Measurements from ENCODE around the gene GNAI3.

The GNAI3 gene

DNA sequence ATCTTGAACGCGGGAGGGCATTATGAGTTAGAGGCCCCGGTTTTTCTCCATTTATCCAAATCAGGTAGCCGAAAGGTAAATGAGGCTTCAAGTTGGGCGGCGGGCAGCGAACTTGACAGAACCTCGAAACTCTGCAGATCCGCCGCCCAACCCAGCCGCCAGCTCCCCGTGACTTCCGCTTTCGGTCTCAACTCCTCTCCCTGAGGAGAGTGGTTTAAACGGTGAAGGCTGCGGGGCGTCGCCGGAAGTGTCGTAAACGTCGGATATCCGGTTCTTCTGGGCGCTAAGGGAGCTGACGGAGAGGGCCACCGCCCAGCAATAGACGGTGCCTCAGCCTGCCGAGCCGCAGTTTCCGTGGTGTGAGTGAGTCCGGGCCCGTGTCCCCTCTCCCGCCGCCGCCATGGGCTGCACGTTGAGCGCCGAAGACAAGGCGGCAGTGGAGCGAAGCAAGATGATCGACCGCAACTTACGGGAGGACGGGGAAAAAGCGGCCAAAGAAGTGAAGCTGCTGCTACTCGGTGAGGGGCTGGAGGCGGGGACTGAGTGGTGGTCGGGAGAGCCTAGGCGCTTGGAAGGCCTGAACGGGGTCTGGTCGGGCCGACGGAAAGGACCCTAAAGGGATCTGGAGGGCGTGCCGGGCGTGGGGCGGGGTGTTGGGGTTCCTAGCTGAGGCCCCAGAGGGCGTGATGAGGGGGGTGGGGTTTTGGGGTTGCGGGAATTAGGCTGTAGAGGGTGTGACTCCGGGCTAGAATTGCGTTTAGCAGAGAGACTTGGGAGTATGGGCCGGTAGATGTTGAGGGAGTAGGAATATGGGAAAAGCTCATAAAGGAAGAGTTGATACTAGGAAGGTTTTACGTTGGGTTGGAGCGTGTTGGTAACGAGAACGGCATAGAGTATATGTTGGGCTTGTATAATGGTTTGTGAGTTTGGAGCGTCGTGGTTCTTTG, at the start of gene GNAI3:
Gene GNAI3 (plus strand): TSS at position 295 of the 947 bp plus-strand sequence. CDS start 106 bp downstream, at position 401.
- peak; percentile 92 for DNase-seq

DNA sequence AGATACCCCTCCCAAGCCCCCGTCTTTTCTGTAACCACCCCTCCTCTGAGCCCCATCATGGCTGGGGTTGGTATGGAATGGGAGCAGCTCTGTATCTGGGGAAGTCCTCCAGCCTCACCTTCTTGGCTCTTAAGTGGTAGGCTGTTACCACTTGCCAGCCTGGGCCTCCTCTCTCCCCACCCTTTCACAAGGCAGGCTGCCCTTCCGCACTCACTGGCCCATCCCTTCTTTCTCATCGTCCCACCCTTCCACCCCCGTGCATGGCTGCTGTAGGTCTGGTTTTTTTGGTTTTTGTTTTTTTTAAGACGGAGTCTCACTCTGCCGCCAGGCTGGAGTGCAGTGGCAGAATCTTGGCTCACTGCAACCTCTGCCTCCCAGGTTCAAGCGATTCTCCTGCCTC, 49.3 kb upstream of the GNAI3 start:
- DNase-seq = no peak

GRCh38 chr1:109499661-109500536, 48.5 kb upstream of the GNAI3 start:
- DNase-seq = peak; percentile 34

- no peak for DNase-seq
These were observed 47.5 kb upstream of the GNAI3 start for GRCh38 chr1:109500941-109501381.

DNA sequence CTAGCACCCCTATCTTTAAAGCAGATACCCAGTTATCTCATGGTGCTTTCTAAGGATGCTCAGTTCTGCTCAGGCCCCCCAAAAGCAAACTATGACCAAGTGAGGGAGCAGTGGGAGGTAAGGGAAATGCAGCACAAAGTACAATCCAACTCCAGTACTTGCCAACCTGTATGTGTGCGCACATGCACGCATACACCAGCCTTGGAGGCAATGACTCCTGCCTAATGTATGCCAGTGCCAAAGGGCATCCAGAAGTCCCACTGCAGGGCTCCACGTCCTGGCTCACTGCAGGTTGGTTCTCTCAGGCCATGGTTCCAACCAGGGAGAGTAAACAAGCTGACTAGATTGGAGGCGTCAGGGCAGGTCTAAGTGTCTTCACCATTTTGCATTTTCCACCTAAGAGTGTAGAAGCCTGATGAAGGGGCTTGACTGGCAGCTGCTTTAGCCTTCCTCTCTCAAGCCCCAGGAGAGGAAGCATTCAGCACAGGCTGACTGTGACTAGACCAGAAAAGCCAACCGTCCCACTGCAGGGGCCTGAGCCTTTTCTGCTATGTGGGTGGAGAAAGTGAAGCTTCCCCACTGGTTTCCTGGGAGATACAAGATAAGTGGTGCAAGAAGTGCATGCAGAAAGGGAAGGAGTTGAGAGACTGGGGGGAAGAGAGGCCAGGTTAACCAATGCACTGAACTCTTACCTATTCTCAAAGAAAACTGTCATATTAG, 46.6 kb upstream of the GNAI3 start:
- no peak for DNase-seq

GRCh38 chr1:109502364-109502851, 46.0 kb upstream of the GNAI3 start:
- DNase-seq = no peak

- no peak for DNase-seq
These were observed 44.5 kb upstream of the GNAI3 start for GRCh38 chr1:109503935-109504334.

DNA sequence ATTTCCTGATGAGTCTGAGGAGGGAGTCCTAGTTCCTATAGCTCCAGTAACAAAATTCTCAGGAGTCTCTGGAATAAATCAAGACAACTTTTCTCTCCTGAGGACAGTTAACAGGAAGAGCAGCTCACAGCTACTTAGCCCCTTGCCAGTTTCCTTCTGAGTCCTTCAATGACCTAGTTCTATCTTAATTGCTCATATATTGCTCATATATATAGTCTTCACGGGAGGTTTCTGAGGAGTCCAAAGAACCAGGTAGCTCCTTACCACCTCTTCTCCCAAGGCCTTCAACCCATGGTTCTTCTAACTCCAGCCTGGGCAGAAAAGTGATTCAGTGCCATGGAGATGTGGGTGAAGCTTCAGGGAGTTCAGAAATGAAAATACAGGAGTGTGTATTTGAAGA, 43.4 kb upstream of the GNAI3 start:
- DNase-seq = no peak

DNA sequence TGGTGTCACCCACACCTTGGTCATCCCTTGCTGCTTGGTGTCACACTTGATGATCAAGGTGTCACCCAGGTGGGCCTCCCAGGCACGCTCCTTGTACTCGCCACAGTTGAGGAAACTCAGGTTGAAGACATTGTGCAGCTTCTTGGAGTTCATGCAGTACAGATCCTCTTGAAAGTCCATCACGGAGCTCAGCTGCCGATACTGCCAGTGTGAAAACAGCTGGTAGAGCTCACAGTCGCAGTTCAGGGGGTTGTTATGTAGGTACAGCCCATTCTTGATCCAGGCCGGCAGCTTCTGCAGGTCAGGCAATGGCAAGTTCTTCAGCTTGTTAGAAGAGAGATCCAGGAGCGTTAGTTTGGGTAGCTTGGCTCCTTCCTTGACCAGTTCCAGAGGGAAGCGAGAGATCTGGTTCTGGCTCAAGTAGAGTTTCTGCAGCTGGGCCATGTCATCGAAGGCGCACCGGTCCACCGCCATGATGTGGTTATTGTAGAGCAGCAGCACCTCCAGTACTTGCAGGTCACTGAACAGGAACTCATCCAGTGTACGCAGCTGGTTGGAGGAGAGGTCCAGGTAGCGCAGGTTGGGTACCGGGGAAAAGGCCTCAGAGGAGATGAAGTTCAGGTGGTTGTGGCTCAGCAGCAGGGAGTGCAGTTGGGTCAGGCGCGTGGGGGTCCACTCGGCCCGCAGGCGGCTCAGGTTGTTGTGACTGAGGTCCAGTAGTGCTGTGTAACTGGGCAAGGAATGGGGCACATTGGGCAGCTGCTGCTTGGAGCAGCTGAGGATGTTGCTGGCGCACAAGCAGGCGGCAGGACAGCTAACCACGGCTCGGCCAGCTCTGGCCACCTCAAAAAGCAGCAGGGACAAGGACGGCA, 40.2 kb upstream of the GNAI3 start:
- DNase-seq = no peak

DNA sequence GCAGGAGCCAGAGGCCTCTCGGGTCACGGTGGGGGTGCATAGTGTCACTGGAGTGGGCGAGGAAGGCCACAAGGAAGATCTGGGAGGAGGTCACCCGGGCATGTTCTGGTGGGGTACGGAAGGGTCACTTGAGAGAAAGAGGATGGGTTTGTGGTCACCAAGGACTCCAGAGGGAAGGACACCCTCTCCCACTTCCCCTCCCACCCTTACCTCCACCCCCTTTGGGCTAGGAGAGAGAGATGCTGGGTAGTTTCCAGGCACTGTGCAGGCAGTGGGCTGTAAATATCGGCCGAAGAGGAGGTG, 39.6 kb upstream of the GNAI3 start:
- DNase-seq = no peak

GRCh38 chr1:109509176-109510134, 39.0 kb upstream of the GNAI3 start, which contains the start of gene AMIGO1:
Gene AMIGO1 (minus strand): TSS chr1:109509727. CDS start chr1:109508912, 815 bp downstream.
- peak; percentile 61 for DNase-seq

DNA sequence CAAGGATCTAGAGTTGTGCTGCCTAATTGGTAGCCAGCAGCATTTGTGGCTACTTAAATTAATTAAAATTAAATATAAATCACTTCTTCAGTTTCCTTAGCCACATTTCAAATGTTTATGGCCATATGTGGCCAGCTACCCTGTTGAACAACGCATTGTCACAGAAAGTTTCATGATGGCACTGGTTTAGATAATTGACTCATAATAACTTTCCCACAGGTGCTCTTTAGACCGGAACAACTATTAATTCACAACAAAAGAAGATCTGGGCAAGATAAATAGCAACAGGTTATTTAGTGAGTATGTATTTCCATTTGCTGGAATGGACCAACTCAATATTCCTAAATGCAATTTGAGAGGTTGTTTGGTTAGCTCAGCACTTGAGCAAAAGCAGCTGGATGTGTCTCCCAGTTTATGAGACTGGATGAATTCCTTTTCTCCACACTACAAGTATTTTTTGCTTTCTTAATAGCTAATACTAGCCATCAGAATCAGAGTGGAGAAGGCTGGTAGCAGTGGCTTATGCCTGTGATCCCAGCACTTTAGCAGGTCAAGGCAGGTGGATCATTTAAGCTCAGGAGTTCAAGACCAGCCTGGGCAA, 35.2 kb upstream of the GNAI3 start:
- DNase-seq = peak; percentile 47

DNA sequence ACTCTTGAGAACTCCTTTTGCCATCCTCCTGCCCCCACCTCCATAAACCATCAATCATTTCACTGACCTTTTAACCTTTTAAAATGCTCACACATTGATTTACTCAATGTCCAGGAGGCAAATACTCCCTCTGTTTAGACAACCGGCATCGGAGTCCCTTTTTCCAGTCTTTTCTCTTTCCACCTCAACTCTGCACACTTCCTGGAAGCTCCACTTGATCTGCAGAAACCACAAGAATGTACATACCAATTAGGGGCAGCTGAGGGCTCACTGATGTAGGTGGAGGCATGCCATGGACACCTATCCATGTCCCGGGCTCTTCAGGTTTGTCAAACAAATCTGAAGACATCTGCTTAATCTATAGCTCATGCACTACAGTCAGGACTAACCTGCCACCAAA, 33.6 kb upstream of the GNAI3 start:
- DNase-seq = no peak

DNA sequence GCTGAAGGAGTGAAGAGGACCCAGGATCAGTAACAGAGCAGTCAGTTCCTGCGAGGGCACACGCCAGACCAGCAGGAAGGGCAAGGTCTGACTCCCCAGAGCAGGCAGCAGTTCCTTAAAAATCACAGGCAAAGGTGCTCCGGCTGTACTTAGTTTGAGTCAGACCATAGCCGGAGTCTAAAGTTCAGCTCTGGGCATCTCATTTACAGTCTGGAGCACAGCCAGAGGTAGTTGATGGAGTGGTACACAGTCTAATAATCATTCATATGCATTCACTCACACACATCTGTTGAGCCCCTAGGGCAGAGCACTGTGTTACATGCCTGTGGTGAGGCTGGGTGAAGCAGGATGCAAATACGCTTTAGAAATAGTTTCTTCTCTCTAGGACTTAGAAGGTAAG, 31.5 kb upstream of the GNAI3 start:
- no peak for DNase-seq

DNA sequence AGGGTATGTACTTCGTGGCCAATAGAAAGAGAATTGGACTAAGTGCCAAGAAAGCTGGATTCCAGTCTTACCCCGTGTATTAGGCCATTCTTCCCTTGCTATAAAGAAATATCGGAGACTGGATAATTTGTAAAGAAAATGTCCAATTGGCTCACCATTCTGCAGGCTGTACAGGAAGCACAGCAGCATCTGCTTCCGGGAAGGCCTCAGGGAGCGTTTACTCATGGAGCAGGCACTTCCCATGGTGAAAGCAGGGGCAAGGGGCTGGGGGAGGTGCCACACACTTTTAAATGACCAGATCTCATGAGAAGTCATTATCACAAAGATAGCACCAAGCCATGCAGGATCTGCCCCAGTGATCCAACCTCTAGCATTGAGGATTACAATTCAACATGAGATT, 31.1 kb upstream of the GNAI3 start:
- no peak for DNase-seq

- DNase-seq = no peak
These were observed 27.1 kb upstream of the GNAI3 start for GRCh38 chr1:109521002-109521951.

GRCh38 chr1:109522026-109522425, 26.4 kb upstream of the GNAI3 start:
- DNase-seq = no peak

DNA sequence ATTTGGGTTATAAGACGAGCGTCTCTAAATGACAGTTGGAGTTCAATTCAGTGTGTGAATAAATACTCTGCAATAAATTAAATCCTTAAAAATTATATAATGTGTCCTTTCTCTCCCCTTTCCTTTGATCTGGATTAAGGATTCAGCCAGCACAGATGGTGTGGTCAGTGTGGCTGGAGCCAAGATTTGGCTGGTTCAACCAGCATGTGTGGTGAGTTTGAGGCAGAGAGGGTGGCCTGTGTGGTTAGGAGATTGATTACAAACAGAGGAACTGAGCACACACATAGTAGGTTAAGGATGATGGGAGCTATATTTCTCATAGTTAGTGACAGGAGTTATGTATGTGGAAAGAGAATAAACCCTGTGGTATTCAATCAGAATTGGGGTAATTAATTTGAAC, 24.7 kb upstream of the GNAI3 start:
- DNase-seq = no peak

Data from NCI-H146 (cell line).